NCI-H2107 treated with DMSO at 0.1 percent for 48 hours (cell line): ENCODE results near the gene CLGN.

ENCODE experiments used
- DNase-seq: peaks from one replicate; lab custom pipeline; 2025; ENCODE audit not compliant: unreplicated experiment; lab: John Stamatoyannopoulos, UW

Gene CLGN

GRCh38 chr4:140388015-140388414 lies 39.4 kb downstream of the CLGN start:
- no peak for DNase-seq

- DNase-seq: no peak
Measured at GRCh38 chr4:140382732-140383131, 44.7 kb downstream of the CLGN start.

- no peak for DNase-seq
Measured at GRCh38 chr4:140374130-140374477, 53.3 kb downstream of the CLGN start.

- DNase-seq: peak; percentile 94
Measured at GRCh38 chr4:140373328-140374129, 53.9 kb downstream of the CLGN start, which contains the start of gene SCOC. TSS of gene SCOC (plus strand) at chr4:140373646. CDS start at chr4:140379171, 5,525 bp downstream.

- no peak for DNase-seq
Measured at GRCh38 chr4:140372751-140373327, 54.6 kb downstream of the CLGN start.

- DNase-seq: no peak
Measured at GRCh38 chr4:140368686-140369085, 58.8 kb downstream of the CLGN start.

GRCh38 chr4:140367738-140368137 lies 59.7 kb downstream of the CLGN start:
- DNase-seq: no peak

- peak; percentile 85 for DNase-seq
Measured at GRCh38 chr4:140363558-140363957, 63.9 kb downstream of the CLGN start.

GRCh38 chr4:140363051-140363450 lies 64.4 kb downstream of the CLGN start:
- no peak for DNase-seq

GRCh38 chr4:140361099-140361498 lies 66.3 kb downstream of the CLGN start:
- DNase-seq: no peak

GRCh38 chr4:140359562-140360427 lies 67.7 kb downstream of the CLGN start:
- peak; percentile 77 for DNase-seq

GRCh38 chr4:140358281-140358680 lies 69.2 kb downstream of the CLGN start:
- no peak for DNase-seq

GRCh38 chr4:140357868-140358267 lies 69.6 kb downstream of the CLGN start:
- DNase-seq: no peak

GRCh38 chr4:140355288-140355687 lies 72.2 kb downstream of the CLGN start:
- DNase-seq: no peak

- no peak for DNase-seq
Measured at GRCh38 chr4:140353786-140354185, 73.7 kb downstream of the CLGN start.

- DNase-seq: peak; percentile 41
Measured at GRCh38 chr4:140351093-140352075, 76.1 kb downstream of the CLGN start.

GRCh38 chr4:140349816-140350215 lies 77.6 kb downstream of the CLGN start:
- no peak for DNase-seq

- DNase-seq: peak; percentile 63
Measured at GRCh38 chr4:140346136-140346535, 81.3 kb downstream of the CLGN start.

GRCh38 chr4:140344621-140345020 lies 82.8 kb downstream of the CLGN start:
- DNase-seq: no peak

- DNase-seq: no peak
Measured at GRCh38 chr4:140344101-140344500, 83.3 kb downstream of the CLGN start.

- DNase-seq: no peak
Measured at GRCh38 chr4:140343303-140343702, 84.1 kb downstream of the CLGN start.
